Loucy (cell line): Measurements from ENCODE around the gene PLA2G4D.

ENCODE experiments used
- H2AFZ ChIP-seq: fragments of 200-600 bp; sonication (generic); 2 replicates; pipeline ENCODE4 v1.6.0; 2016; ENCODE audit warnings: antibody characterized with exemption, mild to moderate bottlenecking, low read length, moderate library complexity
- H3F3A ChIP-seq: fragments of 200-600 bp; 2 replicates; pipeline ENCODE4 v1.6.0; 2016; ENCODE audit warnings: antibody characterized with exemption, low read depth, mild to moderate bottlenecking
- H3K27me3 ChIP-seq: fragments of 200-600 bp; sonication (generic); 2 replicates; pipeline ENCODE4 v1.6.1; 2014; ENCODE audit warnings: low read length, mild to moderate bottlenecking; ENCODE audit not compliant: insufficient read depth, poor library complexity, severe bottlenecking
- H3K36me3 ChIP-seq: fragments of 200-600 bp; sonication (generic); 2 replicates; pipeline ENCODE4 v1.6.1; 2016; ENCODE audit warnings: low read length; ENCODE audit not compliant: insufficient read depth
- H3K4me1 ChIP-seq: fragments of 200-600 bp; sonication (generic); 2 replicates; pipeline ENCODE4 v1.5.1; 2014; ENCODE audit warnings: low read length, mild to moderate bottlenecking; ENCODE audit not compliant: insufficient read depth, poor library complexity, severe bottlenecking
- H3K4me2 ChIP-seq: fragments of 200-600 bp; sonication (generic); 2 replicates; pipeline ENCODE4 v1.6.0; 2014; ENCODE audit warnings: antibody characterized with exemption, low read length, low read depth, mild to moderate bottlenecking; ENCODE audit not compliant: poor library complexity, severe bottlenecking
- H3K4me3 ChIP-seq: fragments of 200-600 bp; sonication (generic); 2 replicates; pipeline ENCODE4 v1.5.1; 2014; ENCODE audit warnings: low read length, mild to moderate bottlenecking, mixed read lengths; ENCODE audit not compliant: poor library complexity, severe bottlenecking
- H3K79me2 ChIP-seq: fragments of 200-600 bp; sonication (generic); 2 replicates; pipeline ENCODE4 v1.6.1; 2014; ENCODE audit warnings: low read length; ENCODE audit not compliant: insufficient read depth
- H3K9ac ChIP-seq: fragments of 200-600 bp; sonication (generic); 2 replicates; pipeline ENCODE4 v1.6.0; 2014; ENCODE audit warnings: mild to moderate bottlenecking, low read depth, low read length, moderate library complexity; ENCODE audit not compliant: poor library complexity, severe bottlenecking
- H3K9me2 ChIP-seq: fragments of 200-600 bp; sonication (generic); replicated peaks from 2 replicates; pipeline ENCODE4 v1.6.1; 2016; ENCODE audit warnings: low read depth, low read length, mixed read lengths
- H3K9me3 ChIP-seq: fragments of 200-600 bp; sonication (generic); 2 replicates; pipeline ENCODE4 v1.6.1; 2014; ENCODE audit warnings: mild to moderate bottlenecking, antibody characterized with exemption, low read length, low read depth; ENCODE audit not compliant: insufficient read depth
- H4K20me1 ChIP-seq: fragments of 200-600 bp; sonication (generic); 2 replicates; pipeline ENCODE4 v1.6.0; 2014; ENCODE audit warnings: antibody characterized with exemption, low read length, mild to moderate bottlenecking; ENCODE audit not compliant: insufficient read depth, poor library complexity, severe bottlenecking
- EZH2phosphoT487 ChIP-seq: fragments of 200-600 bp; IDR thresholded peaks from 2 replicates; pipeline ENCODE4 v1.6.1; 2018; ENCODE audit warnings: antibody characterized with exemption, mild to moderate bottlenecking, moderate library complexity, borderline replicate concordance
- TF ChIP-seq, protein P1 (sequence below): fragments of 200-600 bp; sonication (generic); conservative IDR thresholded peaks from 2 replicates; pipeline ENCODE4 v1.5.1; 2014; ENCODE audit warnings: mild to moderate bottlenecking, antibody characterized with exemption, low read length

Gene PLA2G4D

GRCh38 chr15:42033214-42033873 is 61.0 kb downstream of the PLA2G4D start:
- no peak overlapping the region for H3K4me2 ChIP-seq
- no peak for TF ChIP-seq EZH2phosphoT487
- TF ChIP-seq, protein P1, sequence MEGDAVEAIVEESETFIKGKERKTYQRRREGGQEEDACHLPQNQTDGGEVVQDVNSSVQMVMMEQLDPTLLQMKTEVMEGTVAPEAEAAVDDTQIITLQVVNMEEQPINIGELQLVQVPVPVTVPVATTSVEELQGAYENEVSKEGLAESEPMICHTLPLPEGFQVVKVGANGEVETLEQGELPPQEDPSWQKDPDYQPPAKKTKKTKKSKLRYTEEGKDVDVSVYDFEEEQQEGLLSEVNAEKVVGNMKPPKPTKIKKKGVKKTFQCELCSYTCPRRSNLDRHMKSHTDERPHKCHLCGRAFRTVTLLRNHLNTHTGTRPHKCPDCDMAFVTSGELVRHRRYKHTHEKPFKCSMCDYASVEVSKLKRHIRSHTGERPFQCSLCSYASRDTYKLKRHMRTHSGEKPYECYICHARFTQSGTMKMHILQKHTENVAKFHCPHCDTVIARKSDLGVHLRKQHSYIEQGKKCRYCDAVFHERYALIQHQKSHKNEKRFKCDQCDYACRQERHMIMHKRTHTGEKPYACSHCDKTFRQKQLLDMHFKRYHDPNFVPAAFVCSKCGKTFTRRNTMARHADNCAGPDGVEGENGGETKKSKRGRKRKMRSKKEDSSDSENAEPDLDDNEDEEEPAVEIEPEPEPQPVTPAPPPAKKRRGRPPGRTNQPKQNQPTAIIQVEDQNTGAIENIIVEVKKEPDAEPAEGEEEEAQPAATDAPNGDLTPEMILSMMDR, result no peak
- no peaks in the 10 kb centered on the region for H3K36me3 ChIP-seq
- H3K4me3 ChIP-seq, result no peak overlapping the region
- H3F3A ChIP-seq, result no peaks in the 10 kb centered on the region
- H3K9ac ChIP-seq, result no peak overlapping the region
- H3K27me3 ChIP-seq, result no peaks in the 10 kb centered on the region
- H3K9me3 ChIP-seq, result no peaks in the 10 kb centered on the region
- H4K20me1 ChIP-seq, result no peaks in the 10 kb centered on the region
- H3K9me2 ChIP-seq, result no peaks in the 10 kb centered on the region
- peaks cover 14% of the 10 kb centered on the region for H3K4me1 ChIP-seq
- H2AFZ ChIP-seq, result no peak overlapping the region
- H3K79me2 ChIP-seq, result no peaks in the 10 kb centered on the region

GRCh38 chr15:42032376-42033213 is 61.8 kb downstream of the PLA2G4D start:
- H3F3A ChIP-seq, result no peaks in the 10 kb centered on the region
- no peaks in the 10 kb centered on the region for H3K9me3 ChIP-seq
- peaks cover 14% of the 10 kb centered on the region for H3K4me1 ChIP-seq
- TF ChIP-seq, protein P1, result no peak
- no peak for TF ChIP-seq EZH2phosphoT487
- H3K4me2 ChIP-seq, result no peak overlapping the region
- H3K79me2 ChIP-seq, result no peaks in the 10 kb centered on the region
- no peaks in the 10 kb centered on the region for H3K27me3 ChIP-seq
- H3K36me3 ChIP-seq, result no peaks in the 10 kb centered on the region
- no peaks in the 10 kb centered on the region for H3K9me2 ChIP-seq
- no peak overlapping the region for H3K9ac ChIP-seq
- no peaks in the 10 kb centered on the region for H4K20me1 ChIP-seq
- no peak overlapping the region for H2AFZ ChIP-seq
- H3K4me3 ChIP-seq, result no peak overlapping the region

DNA sequence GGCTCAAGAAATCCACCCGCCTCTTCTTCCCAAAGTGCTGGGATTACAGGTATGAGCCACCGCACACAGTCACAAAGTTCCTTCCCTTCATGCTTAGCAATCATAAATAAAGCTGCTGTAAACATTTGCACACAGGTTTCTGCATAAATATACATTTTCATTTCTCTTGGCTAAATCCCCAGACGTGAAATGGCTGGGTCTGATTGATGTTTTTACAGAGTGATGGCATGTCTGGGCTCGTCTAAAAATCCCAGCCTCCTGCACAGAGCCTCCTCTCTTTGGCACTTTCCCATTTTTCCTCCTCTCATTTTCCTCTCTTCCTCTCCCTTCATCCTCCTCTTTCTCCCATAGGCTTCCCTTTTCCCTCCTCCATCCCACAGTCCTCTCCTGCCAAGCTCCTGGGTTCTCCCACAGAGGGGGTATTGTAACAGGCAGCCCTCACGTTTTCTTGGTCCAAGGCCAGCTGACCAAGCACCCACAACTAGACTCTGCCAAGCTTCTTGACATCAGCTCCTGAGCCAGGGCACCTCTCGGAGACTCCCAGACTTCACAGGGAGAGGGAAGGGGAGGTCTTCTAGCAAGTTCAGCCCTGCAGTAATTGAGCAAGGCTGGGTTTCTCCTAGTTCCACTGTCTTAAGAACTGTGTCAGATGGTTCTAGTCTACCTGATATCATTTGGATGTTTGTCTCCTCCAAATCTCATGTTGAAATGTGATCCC is 63.0 kb downstream of the PLA2G4D start:
- Histone ChIP-seq H3F3A (no peaks in the 10 kb centered on the region), H3K9ac (no peak overlapping the region), H3K4me3 (no peak overlapping the region), H3K4me2 (no peak overlapping the region), H3K36me3 (no peaks in the 10 kb centered on the region), H4K20me1 (no peaks in the 10 kb centered on the region), H3K27me3 (no peaks in the 10 kb centered on the region), H3K79me2 (no peaks in the 10 kb centered on the region), H3K9me2 (no peaks in the 10 kb centered on the region), H2AFZ (no peak overlapping the region), H3K9me3 (no peaks in the 10 kb centered on the region), H3K4me1 (peaks cover 14% of the 10 kb centered on the region)
- TF ChIP-seq, protein P1, result no peak
- TF ChIP-seq EZH2phosphoT487, result no peak
